ENCODE measurements around the gene KLK5.

The KLK5 gene

DNA sequence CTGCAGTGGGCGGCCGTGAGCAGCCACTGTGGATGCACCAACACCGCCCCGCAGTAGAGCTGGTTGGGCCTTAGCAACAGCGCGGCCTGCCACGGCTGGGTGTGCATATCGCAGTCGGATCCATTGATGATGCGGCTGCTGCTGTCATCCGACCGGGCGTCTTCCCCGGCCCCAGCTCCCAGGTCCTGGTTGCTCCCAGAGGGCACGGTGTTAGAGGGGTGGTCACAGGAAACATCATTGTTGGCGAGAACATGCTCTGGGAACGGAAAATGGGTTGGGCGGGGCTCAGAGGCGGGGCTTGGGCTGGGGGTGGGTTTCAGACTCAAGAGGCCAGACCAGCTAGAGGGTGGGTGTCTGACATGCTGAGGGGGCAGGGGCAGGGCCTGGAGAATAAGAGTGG lies 3.0 kb downstream of the KLK5 start:
- Mint-ChIP-seq H3K27me3 (peaks cover 31% of the 10 kb centered on the region), H3K36me3 (no peaks in the 10 kb centered on the region), H3K27ac (no peak overlapping the region), H3K9me3 (ENCODE audit: low read depth) (no peaks in the 10 kb centered on the region), H3K4me3 (no peak overlapping the region), H3K4me1 (ENCODE audit: low read depth) (no peaks in the 10 kb centered on the region)

DNA sequence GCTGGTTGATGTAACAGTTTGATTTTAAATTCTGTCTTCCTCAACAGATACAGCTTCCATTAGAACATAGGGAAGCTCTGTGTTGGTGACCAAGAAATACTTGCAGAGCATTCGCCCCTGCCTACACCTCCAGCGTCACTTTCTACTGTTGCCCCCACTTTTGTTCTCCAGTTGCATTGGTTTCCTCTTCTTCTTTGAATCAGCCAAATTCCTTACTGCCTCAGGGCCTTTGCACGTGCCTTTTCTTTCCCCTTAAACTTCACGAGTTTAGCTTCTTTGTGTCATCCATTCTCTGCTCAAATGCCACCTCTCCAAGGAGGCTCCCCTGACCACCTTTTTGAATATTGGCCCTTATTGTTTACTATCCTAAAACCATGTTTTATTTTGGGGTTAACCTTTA lies 5.7 kb downstream of the KLK5 start:
- H3K9me3 Mint-ChIP-seq (ENCODE audit: low read depth), result no peaks in the 10 kb centered on the region
- H3K27me3 Mint-ChIP-seq, result peaks cover 26% of the 10 kb centered on the region
- H3K27ac Mint-ChIP-seq, result no peak overlapping the region
- H3K4me3 Mint-ChIP-seq, result no peak overlapping the region
- no peaks in the 10 kb centered on the region for H3K4me1 Mint-ChIP-seq (ENCODE audit: low read depth)
- H3K36me3 Mint-ChIP-seq, result no peaks in the 10 kb centered on the region

DNA sequence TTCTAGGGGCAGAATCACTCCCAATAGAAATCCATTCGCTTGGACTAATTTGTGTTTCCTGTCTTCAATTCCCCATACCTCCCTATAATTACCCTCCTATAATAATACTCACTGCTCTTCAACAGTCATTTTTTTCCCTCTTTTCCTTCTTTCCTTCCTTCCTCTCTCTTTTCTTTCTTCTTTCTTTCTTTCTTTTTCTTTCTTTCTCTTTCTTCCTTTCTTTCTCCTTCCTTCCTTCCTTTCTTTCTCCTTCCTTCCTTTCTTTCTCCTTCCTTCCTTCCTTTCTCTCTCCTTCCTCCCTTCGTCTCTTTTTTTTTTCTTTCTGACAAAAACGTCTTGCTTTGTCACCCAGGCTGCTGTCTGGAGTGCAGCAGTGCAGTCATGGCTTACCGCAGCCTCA lies 8.0 kb downstream of the KLK5 start:
- Mint-ChIP-seq H3K4me3 (no peak overlapping the region), H3K27ac (no peak overlapping the region), H3K27me3 (peaks cover 21% of the 10 kb centered on the region), H3K36me3 (no peaks in the 10 kb centered on the region), H3K9me3 (ENCODE audit: low read depth) (no peaks in the 10 kb centered on the region), H3K4me1 (ENCODE audit: low read depth) (no peaks in the 10 kb centered on the region)

GRCh38 chr19:50943074-50943828 lies 9.6 kb downstream of the KLK5 start:
- Mint-ChIP-seq H3K4me1 (ENCODE audit: low read depth) (no peaks in the 10 kb centered on the region), H3K27me3 (peaks cover 15% of the 10 kb centered on the region), H3K36me3 (no peaks in the 10 kb centered on the region), H3K4me3 (no peak overlapping the region), H3K9me3 (ENCODE audit: low read depth) (no peaks in the 10 kb centered on the region), H3K27ac (no peak overlapping the region)

- H3K27ac Mint-ChIP-seq, result no peak overlapping the region
- no peaks in the 10 kb centered on the region for H3K4me1 Mint-ChIP-seq (ENCODE audit: low read depth)
- no peaks in the 10 kb centered on the region for H3K9me3 Mint-ChIP-seq (ENCODE audit: low read depth)
- H3K36me3 Mint-ChIP-seq, result no peaks in the 10 kb centered on the region
- peaks cover 15% of the 10 kb centered on the region for H3K27me3 Mint-ChIP-seq
- H3K4me3 Mint-ChIP-seq, result no peak overlapping the region
These were observed 13.2 kb downstream of the KLK5 start for GRCh38 chr19:50939596-50939995.

- no peaks in the 10 kb centered on the region for H3K9me3 Mint-ChIP-seq (ENCODE audit: low read depth)
- no peak overlapping the region for H3K4me3 Mint-ChIP-seq
- H3K36me3 Mint-ChIP-seq, result no peaks in the 10 kb centered on the region
- H3K27ac Mint-ChIP-seq, result no peak overlapping the region
- peaks cover 23% of the 10 kb centered on the region for H3K27me3 Mint-ChIP-seq
- H3K4me1 Mint-ChIP-seq (ENCODE audit: low read depth), result no peaks in the 10 kb centered on the region
These were observed 19.2 kb downstream of the KLK5 start for GRCh38 chr19:50933640-50934039.

DNA sequence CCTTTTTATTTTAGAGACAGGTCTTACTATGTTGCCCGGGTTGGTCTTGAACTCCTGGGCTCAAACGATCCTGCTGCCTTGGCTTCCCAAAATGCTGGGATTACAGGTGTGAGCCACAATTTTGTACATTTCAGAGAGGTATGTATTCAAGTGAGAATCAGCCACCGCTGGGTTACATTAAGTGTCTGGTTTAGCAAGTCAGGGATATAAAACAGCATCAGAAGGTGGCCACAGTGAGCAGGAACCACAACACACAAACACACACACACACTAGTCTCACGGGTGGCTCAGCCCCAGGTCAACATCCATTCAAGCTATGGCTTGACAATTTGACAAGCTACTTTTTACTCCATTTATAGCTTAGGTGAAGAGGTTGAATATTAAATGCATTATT lies 20.2 kb downstream of the KLK5 start:
- Mint-ChIP-seq H3K9me3 (ENCODE audit: low read depth) (no peaks in the 10 kb centered on the region), H3K27ac (no peak overlapping the region), H3K4me1 (ENCODE audit: low read depth) (no peaks in the 10 kb centered on the region), H3K4me3 (no peak overlapping the region), H3K27me3 (peaks cover 26% of the 10 kb centered on the region), H3K36me3 (no peaks in the 10 kb centered on the region)

DNA sequence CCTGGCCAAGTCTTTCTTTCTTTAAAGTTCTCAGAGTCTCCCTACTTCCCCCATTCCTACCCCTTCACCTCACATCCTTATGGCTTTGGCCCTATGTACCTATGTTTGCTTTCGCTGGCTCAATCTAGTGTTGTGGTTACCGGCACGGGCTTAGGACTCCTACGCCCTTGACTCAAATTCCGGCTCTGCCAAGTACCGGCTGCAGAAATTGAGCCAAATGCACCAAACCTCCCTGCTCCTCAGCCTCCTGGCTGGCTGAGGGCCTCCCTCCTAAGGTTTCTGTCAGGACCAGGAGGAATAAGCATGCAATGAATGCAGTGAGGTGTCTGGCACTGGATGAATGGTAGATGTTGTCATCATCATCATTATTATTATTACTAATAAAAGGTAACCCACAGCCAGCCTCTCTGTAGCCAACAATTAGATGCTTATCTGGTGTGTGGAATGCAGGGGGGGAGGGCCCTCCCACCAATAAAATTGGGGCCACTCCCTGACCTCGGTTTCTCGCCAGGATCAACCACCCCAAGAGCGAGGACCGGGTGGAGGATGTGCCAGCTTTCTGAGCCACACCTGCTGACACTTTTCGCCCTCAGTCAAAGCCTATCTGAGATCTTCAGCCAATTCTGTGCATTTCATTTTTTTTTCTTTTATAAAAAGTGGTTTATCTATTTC lies 20.7 kb downstream of the KLK5 start:
- Mint-ChIP-seq H3K27ac (no peak overlapping the region), H3K4me3 (no peak overlapping the region), H3K36me3 (no peaks in the 10 kb centered on the region), H3K27me3 (peaks cover 26% of the 10 kb centered on the region), H3K4me1 (ENCODE audit: low read depth) (no peaks in the 10 kb centered on the region), H3K9me3 (ENCODE audit: low read depth) (no peaks in the 10 kb centered on the region)

- no peaks in the 10 kb centered on the region for H3K4me1 Mint-ChIP-seq (ENCODE audit: low read depth)
- H3K36me3 Mint-ChIP-seq, result no peaks in the 10 kb centered on the region
- H3K27me3 Mint-ChIP-seq, result peaks cover 22% of the 10 kb centered on the region
- no peak overlapping the region for H3K4me3 Mint-ChIP-seq
- no peak overlapping the region for H3K27ac Mint-ChIP-seq
- H3K9me3 Mint-ChIP-seq (ENCODE audit: low read depth), result no peaks in the 10 kb centered on the region
These were observed 21.8 kb downstream of the KLK5 start for GRCh38 chr19:50931023-50931422.

DNA sequence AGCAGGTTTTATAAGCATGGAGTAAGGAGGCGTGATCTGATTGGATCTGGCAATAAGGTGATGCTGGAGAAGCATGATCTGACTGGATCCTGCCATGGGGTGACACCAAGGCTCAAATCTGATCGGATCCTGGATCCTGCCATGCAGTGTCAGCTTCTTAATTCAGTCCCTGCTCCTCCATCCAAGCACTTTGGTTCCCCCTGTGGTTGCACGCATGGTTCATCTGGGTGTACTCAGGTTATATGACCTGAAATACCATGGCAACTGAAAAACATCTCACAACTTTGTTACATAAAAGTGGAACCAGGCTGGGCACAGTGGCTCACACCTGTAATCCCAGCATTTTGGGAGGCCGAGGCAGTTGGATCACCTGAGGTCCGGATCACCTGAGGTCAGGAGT lies 24.0 kb downstream of the KLK5 start:
- no peak overlapping the region for H3K27ac Mint-ChIP-seq
- no peaks in the 10 kb centered on the region for H3K9me3 Mint-ChIP-seq (ENCODE audit: low read depth)
- H3K27me3 Mint-ChIP-seq, result peaks cover 22% of the 10 kb centered on the region
- H3K36me3 Mint-ChIP-seq, result no peaks in the 10 kb centered on the region
- H3K4me1 Mint-ChIP-seq (ENCODE audit: low read depth), result no peaks in the 10 kb centered on the region
- H3K4me3 Mint-ChIP-seq, result no peak overlapping the region

- Mint-ChIP-seq H3K9me3 (ENCODE audit: low read depth) (no peaks in the 10 kb centered on the region), H3K27ac (no peak overlapping the region), H3K27me3 (peaks cover 21% of the 10 kb centered on the region), H3K36me3 (no peaks in the 10 kb centered on the region), H3K4me1 (ENCODE audit: low read depth) (peaks cover 5% of the 10 kb centered on the region), H3K4me3 (no peak overlapping the region)
These were observed 26.7 kb downstream of the KLK5 start for GRCh38 chr19:50926144-50926543.

- Mint-ChIP-seq H3K27ac (no peak overlapping the region), H3K36me3 (no peaks in the 10 kb centered on the region), H3K27me3 (peaks cover 18% of the 10 kb centered on the region), H3K9me3 (ENCODE audit: low read depth) (no peaks in the 10 kb centered on the region), H3K4me3 (no peak overlapping the region), H3K4me1 (ENCODE audit: low read depth) (peaks cover 5% of the 10 kb centered on the region)
These were observed 27.1 kb downstream of the KLK5 start for GRCh38 chr19:50925734-50926133.

DNA sequence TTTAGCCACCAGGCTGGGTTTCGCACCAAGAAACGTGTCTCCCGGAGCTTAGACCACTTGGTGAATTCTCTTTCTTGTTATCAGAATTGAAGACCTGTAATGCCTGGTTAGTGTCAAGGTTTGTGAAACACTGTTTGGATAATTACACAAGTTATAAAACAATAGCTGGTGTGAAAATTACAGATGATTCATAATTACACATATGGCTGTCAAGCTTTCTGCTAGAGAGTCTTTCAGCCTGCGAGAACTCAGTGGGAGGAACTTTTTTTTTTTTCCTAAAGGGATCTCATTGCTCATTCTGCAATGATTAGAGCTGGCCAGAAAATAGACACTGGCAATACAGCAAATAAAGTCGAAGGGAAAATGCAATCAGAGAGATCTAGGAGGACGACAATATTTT lies 28.3 kb downstream of the KLK5 start:
- Mint-ChIP-seq H3K4me3 (no peak overlapping the region), H3K27ac (no peak overlapping the region), H3K9me3 (ENCODE audit: low read depth) (no peaks in the 10 kb centered on the region), H3K4me1 (ENCODE audit: low read depth) (peaks cover 5% of the 10 kb centered on the region), H3K36me3 (no peaks in the 10 kb centered on the region), H3K27me3 (peaks cover 23% of the 10 kb centered on the region)

DNA sequence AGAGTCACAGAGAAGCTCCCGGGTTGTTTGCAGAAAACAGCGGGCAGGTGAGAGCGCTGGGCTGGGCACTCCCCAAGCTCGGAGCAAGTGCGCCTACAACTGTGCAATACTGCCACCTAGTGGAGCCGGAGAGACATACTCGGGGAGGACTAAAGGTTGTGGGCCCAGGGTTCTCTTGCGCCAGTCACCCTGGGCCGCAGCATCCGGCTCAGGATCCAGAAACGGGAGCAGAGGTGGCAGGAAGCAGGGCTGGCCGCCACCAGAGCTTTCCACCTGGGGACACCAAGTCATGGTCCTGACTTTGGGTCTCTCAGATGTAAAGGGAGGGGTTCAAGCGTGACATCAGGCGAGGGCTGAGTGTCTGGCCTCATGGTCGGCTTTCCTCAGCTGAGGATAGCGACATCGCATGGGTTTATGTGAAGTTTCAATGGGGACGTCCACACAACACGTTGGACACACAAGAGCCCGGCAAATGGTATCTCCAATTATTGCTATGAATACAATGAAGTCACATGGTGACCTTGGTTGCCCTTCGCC lies 30.5 kb downstream of the KLK5 start:
- peaks cover 5% of the 10 kb centered on the region for H3K4me1 Mint-ChIP-seq (ENCODE audit: low read depth)
- no peaks in the 10 kb centered on the region for H3K9me3 Mint-ChIP-seq (ENCODE audit: low read depth)
- H3K27me3 Mint-ChIP-seq, result peaks cover 28% of the 10 kb centered on the region
- no peak overlapping the region for H3K27ac Mint-ChIP-seq
- H3K36me3 Mint-ChIP-seq, result no peaks in the 10 kb centered on the region
- no peak overlapping the region for H3K4me3 Mint-ChIP-seq

DNA sequence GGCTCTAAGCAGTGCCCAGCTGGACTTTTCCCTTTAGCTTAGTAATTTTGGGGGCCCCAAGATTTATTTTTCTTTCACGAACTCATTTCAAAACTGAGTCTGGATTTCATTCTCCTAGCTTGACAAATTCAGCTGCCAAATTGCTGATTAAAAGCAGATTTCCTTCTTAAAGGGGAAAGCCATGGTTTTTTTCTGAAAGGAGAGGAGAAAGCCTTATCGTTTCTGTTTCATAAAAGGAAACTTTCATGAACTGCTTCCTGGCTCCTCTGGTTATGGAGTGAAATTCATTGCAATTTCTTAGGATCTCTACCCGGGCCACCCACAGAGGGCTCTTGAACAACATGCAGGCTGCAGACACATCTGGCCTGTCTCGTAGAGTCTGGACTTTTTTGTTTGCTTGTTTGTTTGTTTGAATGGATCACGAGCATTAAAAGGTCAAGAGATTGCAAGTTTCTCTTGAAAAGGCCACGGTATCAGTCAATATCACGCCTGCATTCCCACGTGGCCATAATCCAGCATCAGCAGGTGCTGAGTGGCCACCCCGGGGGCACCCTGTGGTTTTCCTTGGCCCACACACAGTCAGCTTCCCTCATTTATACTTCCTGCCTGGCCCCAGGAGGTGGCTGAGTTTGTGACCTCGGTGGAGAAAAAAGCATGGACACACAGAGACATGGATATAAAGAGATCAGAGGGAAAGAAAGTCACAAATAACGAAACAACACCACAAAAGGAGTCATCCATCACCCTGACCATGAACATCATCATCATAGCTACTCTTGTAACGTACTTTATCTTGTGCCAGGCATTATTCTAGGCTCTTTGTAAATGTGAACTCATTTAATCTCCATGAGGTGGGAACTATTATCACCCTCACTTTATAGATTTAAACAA lies 31.2 kb downstream of the KLK5 start:
- Mint-ChIP-seq H3K4me1 (ENCODE audit: low read depth) (peaks cover 5% of the 10 kb centered on the region), H3K9me3 (ENCODE audit: low read depth) (no peaks in the 10 kb centered on the region), H3K27me3 (peaks cover 32% of the 10 kb centered on the region), H3K36me3 (no peaks in the 10 kb centered on the region), H3K27ac (no peak overlapping the region), H3K4me3 (no peak overlapping the region)

Data from activated naive CD8-positive, alpha-beta T cell (primary cell).